ENCODE results near the gene GINS1.

DNA sequence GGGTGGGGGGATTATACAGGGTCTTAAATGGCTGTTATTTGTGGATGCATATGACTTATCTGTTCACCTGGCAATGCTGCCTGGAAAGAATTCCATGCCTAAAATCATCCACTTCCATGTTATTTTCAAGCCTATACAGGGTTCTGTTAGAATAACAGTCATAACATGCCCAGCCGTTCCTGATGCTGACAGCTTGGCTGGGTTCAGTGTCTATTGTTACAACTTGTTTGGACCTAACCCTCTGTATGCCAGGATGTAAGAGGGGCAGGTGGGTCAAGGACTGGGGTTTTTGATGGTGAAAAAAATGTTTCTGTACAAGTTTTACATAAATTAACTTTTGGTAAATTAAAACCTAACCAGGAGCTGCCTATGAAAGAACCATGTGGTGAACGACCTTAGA, 79.8 kb downstream of the GINS1 start:
- TF ChIP-seq, protein P1, sequence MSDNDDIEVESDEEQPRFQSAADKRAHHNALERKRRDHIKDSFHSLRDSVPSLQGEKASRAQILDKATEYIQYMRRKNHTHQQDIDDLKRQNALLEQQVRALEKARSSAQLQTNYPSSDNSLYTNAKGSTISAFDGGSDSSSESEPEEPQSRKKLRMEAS (IDR thresholded peaks at IDR 0.05): no peak
- TF ChIP-seq, protein P2, sequence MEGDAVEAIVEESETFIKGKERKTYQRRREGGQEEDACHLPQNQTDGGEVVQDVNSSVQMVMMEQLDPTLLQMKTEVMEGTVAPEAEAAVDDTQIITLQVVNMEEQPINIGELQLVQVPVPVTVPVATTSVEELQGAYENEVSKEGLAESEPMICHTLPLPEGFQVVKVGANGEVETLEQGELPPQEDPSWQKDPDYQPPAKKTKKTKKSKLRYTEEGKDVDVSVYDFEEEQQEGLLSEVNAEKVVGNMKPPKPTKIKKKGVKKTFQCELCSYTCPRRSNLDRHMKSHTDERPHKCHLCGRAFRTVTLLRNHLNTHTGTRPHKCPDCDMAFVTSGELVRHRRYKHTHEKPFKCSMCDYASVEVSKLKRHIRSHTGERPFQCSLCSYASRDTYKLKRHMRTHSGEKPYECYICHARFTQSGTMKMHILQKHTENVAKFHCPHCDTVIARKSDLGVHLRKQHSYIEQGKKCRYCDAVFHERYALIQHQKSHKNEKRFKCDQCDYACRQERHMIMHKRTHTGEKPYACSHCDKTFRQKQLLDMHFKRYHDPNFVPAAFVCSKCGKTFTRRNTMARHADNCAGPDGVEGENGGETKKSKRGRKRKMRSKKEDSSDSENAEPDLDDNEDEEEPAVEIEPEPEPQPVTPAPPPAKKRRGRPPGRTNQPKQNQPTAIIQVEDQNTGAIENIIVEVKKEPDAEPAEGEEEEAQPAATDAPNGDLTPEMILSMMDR (IDR thresholded peaks at IDR 0.05; ENCODE audit: low read depth, low read length, missing input control): no peak
- TF ChIP-seq, protein P3, sequence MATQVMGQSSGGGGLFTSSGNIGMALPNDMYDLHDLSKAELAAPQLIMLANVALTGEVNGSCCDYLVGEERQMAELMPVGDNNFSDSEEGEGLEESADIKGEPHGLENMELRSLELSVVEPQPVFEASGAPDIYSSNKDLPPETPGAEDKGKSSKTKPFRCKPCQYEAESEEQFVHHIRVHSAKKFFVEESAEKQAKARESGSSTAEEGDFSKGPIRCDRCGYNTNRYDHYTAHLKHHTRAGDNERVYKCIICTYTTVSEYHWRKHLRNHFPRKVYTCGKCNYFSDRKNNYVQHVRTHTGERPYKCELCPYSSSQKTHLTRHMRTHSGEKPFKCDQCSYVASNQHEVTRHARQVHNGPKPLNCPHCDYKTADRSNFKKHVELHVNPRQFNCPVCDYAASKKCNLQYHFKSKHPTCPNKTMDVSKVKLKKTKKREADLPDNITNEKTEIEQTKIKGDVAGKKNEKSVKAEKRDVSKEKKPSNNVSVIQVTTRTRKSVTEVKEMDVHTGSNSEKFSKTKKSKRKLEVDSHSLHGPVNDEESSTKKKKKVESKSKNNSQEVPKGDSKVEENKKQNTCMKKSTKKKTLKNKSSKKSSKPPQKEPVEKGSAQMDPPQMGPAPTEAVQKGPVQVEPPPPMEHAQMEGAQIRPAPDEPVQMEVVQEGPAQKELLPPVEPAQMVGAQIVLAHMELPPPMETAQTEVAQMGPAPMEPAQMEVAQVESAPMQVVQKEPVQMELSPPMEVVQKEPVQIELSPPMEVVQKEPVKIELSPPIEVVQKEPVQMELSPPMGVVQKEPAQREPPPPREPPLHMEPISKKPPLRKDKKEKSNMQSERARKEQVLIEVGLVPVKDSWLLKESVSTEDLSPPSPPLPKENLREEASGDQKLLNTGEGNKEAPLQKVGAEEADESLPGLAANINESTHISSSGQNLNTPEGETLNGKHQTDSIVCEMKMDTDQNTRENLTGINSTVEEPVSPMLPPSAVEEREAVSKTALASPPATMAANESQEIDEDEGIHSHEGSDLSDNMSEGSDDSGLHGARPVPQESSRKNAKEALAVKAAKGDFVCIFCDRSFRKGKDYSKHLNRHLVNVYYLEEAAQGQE (IDR thresholded peaks at IDR 0.05): no peak
- TF ChIP-seq, protein P4, sequence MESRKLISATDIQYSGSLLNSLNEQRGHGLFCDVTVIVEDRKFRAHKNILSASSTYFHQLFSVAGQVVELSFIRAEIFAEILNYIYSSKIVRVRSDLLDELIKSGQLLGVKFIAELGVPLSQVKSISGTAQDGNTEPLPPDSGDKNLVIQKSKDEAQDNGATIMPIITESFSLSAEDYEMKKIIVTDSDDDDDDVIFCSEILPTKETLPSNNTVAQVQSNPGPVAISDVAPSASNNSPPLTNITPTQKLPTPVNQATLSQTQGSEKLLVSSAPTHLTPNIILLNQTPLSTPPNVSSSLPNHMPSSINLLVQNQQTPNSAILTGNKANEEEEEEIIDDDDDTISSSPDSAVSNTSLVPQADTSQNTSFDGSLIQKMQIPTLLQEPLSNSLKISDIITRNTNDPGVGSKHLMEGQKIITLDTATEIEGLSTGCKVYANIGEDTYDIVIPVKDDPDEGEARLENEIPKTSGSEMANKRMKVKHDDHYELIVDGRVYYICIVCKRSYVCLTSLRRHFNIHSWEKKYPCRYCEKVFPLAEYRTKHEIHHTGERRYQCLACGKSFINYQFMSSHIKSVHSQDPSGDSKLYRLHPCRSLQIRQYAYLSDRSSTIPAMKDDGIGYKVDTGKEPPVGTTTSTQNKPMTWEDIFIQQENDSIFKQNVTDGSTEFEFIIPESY (IDR thresholded peaks at IDR 0.05): no peak
- TF ChIP-seq HNF4G (IDR thresholded peaks at IDR 0.05) (no peak), RAD21 (IDR thresholded peaks at IDR 0.05) (no peak), HNF4A (conservative IDR thresholded peaks at IDR 0.05) (no peak), TAF1 (conservative IDR thresholded peaks at IDR 0.05) (no peak)
